ENCODE results near the gene LINC01488. TPM values are rescaled to one million over a fixed set of nuclear protein-coding genes. Genes with fewer than 3 reads are reported as not detected.

The LINC01488 gene
- total RNA-seq, 2 experiments from 2014 or later = not detected

DNA sequence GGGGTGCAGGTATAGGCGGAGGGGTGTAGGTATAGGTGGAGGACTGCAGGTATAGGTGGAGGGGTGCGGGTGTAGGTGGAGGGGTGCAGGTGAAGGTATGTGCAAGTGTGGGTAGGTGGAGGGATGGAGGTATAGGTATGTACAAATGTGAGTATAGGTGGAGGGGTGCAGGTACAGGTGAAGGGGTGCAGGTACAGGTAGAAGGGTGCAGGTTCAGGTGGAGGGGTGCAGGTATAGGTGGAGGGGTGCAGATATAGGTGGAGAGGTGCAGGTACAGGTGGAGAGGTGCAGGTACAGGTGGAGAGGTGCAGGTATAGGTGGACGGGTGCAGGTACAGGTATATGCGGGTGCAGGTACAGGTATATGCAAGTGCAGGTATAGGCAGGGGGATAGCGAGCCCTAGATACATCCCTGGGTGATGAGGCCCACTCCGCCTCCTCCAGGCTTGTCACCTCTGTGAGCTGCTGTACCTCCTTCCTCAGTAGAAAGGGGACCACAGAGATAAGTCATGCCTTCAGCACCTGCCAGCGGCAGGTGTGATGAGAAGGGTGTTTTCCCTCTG lies 17.2 kb downstream of the LINC01488 start:
- no peaks in the 10 kb centered on the region for H3K27me3 ChIP-seq (ENCODE audit: control insufficient read depth in 1 of 2, insufficient read depth in 2 of 2, low read length in 2 of 2)
- Mint-ChIP-seq H3K27ac (no peak overlapping the region), H3K9me3 (no peaks in the 10 kb centered on the region), H3K36me3 (ENCODE audit: low read depth) (no peaks in the 10 kb centered on the region), H3K4me3 (no peak overlapping the region), H3K27me3 (peaks cover 19% of the 10 kb centered on the region), H3K4me1 (ENCODE audit: low read depth) (peaks cover 3% of the 10 kb centered on the region)
- intact Hi-C loops (cut with DNase I, micrococcal nuclease) = no loop called here
- POLR2A ChIA-PET = no interaction called here
- ATAC-seq (ENCODE audit: poor library complexity) (no peak), DNase-seq (no peak)
- H3K9me3 ChIP-seq (ENCODE audit: control insufficient read depth in 1 of 2, insufficient read depth in 1 of 2, low read length in 2 of 2) = no peaks in the 10 kb centered on the region
- TF ChIP-seq, protein P1, sequence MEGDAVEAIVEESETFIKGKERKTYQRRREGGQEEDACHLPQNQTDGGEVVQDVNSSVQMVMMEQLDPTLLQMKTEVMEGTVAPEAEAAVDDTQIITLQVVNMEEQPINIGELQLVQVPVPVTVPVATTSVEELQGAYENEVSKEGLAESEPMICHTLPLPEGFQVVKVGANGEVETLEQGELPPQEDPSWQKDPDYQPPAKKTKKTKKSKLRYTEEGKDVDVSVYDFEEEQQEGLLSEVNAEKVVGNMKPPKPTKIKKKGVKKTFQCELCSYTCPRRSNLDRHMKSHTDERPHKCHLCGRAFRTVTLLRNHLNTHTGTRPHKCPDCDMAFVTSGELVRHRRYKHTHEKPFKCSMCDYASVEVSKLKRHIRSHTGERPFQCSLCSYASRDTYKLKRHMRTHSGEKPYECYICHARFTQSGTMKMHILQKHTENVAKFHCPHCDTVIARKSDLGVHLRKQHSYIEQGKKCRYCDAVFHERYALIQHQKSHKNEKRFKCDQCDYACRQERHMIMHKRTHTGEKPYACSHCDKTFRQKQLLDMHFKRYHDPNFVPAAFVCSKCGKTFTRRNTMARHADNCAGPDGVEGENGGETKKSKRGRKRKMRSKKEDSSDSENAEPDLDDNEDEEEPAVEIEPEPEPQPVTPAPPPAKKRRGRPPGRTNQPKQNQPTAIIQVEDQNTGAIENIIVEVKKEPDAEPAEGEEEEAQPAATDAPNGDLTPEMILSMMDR (IDR thresholded peaks at IDR 0.05) = no peak
- no peak overlapping the region for H3K4me3 ChIP-seq (ENCODE audit: low read length)
- CTCF ChIA-PET = no interaction called here
- no peaks in the 10 kb centered on the region for H3K4me1 ChIP-seq (ENCODE audit: insufficient read depth, low read length)
- no peak overlapping the region for H3K27ac ChIP-seq (ENCODE audit: low read depth in 1 of 2, low read length in 2 of 2)
- H3K36me3 ChIP-seq (ENCODE audit: insufficient read depth, low read length) = no peaks in the 10 kb centered on the region

DNA sequence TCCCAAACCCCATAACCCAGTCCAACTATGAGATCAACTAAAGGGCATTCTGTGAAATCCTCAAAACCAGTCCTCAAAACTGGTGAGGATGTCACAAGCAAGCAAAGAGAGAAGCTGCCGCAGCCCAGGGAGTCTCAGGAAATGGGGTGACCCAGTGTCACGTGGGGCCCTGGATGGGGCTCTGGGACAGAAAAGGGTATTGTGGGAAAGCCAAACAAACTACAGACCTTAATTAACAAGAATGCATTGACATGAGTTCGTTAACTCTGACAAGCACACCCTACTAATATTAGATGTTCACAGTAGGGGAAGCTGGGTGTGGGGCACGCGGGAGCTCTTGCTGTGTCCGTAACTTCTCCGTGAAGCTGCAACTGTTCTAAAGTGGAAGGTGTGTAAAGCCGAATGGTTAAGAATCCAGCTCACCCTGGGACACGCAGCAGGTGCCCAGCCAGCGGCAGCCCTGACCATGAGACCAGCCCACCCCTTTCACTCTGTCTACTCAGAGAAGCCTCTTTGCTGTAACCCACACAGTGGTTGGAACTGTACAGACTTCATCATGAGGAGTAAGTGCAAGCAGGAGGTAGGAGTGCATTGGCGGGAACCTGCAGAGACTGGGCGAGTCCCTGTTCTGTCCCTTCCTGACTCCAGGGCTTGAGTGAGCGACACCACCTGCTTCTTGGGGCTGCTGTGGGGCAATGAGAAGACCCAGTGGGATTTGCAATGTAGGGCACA lies 17.9 kb downstream of the LINC01488 start:
- intact Hi-C loops (cut with DNase I, micrococcal nuclease) = no loop called here
- Histone ChIP-seq H3K27me3 (ENCODE audit: control insufficient read depth in 1 of 2, insufficient read depth in 2 of 2, low read length in 2 of 2) (no peaks in the 10 kb centered on the region), H3K36me3 (ENCODE audit: insufficient read depth, low read length) (no peaks in the 10 kb centered on the region), H3K27ac (ENCODE audit: low read depth in 1 of 2, low read length in 2 of 2) (no peak overlapping the region), H3K4me1 (ENCODE audit: insufficient read depth, low read length) (no peaks in the 10 kb centered on the region), H3K4me3 (ENCODE audit: low read length) (no peak overlapping the region), H3K9me3 (ENCODE audit: control insufficient read depth in 1 of 2, insufficient read depth in 1 of 2, low read length in 2 of 2) (no peaks in the 10 kb centered on the region)
- no peaks in the 10 kb centered on the region for H3K9me3 Mint-ChIP-seq
- H3K27ac Mint-ChIP-seq = no peak overlapping the region
- ChIA-PET POLR2A (no interaction called here), CTCF (no interaction called here)
- peaks cover 19% of the 10 kb centered on the region for H3K27me3 Mint-ChIP-seq
- H3K4me3 Mint-ChIP-seq = no peak overlapping the region
- H3K4me1 Mint-ChIP-seq (ENCODE audit: low read depth) = peaks cover 3% of the 10 kb centered on the region
- H3K36me3 Mint-ChIP-seq (ENCODE audit: low read depth) = no peaks in the 10 kb centered on the region
- no peak for DNase-seq
- ATAC-seq (ENCODE audit: poor library complexity) = no peak
- TF ChIP-seq, protein P1 (IDR thresholded peaks at IDR 0.05) = no peak

GRCh38 chr11:69499918-69500284 lies 18.4 kb downstream of the LINC01488 start:
- DNase-seq (no peak), ATAC-seq (ENCODE audit: poor library complexity) (no peak)
- no peaks in the 10 kb centered on the region for H3K9me3 Mint-ChIP-seq
- Histone ChIP-seq H3K36me3 (ENCODE audit: insufficient read depth, low read length) (no peaks in the 10 kb centered on the region), H3K9me3 (ENCODE audit: control insufficient read depth in 1 of 2, insufficient read depth in 1 of 2, low read length in 2 of 2) (no peaks in the 10 kb centered on the region), H3K4me3 (ENCODE audit: low read length) (no peak overlapping the region), H3K27ac (ENCODE audit: low read depth in 1 of 2, low read length in 2 of 2) (no peak overlapping the region), H3K27me3 (ENCODE audit: control insufficient read depth in 1 of 2, insufficient read depth in 2 of 2, low read length in 2 of 2) (no peaks in the 10 kb centered on the region), H3K4me1 (ENCODE audit: insufficient read depth, low read length) (no peaks in the 10 kb centered on the region)
- no peak overlapping the region for H3K4me3 Mint-ChIP-seq
- peaks cover 3% of the 10 kb centered on the region for H3K4me1 Mint-ChIP-seq (ENCODE audit: low read depth)
- TF ChIP-seq, protein P1 (IDR thresholded peaks at IDR 0.05) = no peak
- no peak overlapping the region for H3K27ac Mint-ChIP-seq
- ChIA-PET POLR2A (no interaction called here), CTCF (no interaction called here)
- peaks cover 15% of the 10 kb centered on the region for H3K27me3 Mint-ChIP-seq
- intact Hi-C loops (cut with DNase I, micrococcal nuclease) = no loop called here
- H3K36me3 Mint-ChIP-seq (ENCODE audit: low read depth) = no peaks in the 10 kb centered on the region

All from CD4-positive, alpha-beta T cell (primary cell).